B cell (primary cell): ENCODE results near the gene ARHGDIB. TPM values are rescaled to one million over a fixed set of nuclear protein-coding genes. Genes with fewer than 3 reads are reported as not detected.

Experiments
- ATAC-seq: fragments of 200-7000 bp; cut with Tn5 transposase; one replicate; pipeline ENCODE4 v1.10.0; 2021; ENCODE audit warnings: low read depth, mild to moderate bottlenecking, moderate number of reproducible peaks, moderate library complexity
- CTCF ChIA-PET: fragments of 350-600 bp; sonication (Branson Sonifier 250); formaldehyde crosslinking; loops from one replicate; lab custom pipeline; 2021; ENCODE audit warnings: antibody characterized with exemption, inconsistent platforms; lab: Charles Lee
- POLR2A ChIA-PET: fragments of 350-600 bp; sonication (Branson Sonifier 250); formaldehyde crosslinking; loops from one replicate; lab custom pipeline; 2021; ENCODE audit warnings: antibody characterized with exemption; lab: Charles Lee
- DNase-seq: peaks from one replicate; pipeline ENCODE4 v3.0.0; 2013
- H2AFZ ChIP-seq: 2 replicates; pipeline ENCODE4 v1.6.1; 2012; ENCODE audit warnings: mild to moderate bottlenecking, low read depth, low read length; ENCODE audit not compliant: insufficient read depth, poor library complexity, severe bottlenecking
- H3K27ac ChIP-seq, 2 donors: 1 replicate in 1 of 2; 2 replicates in 1 of 2; pipeline ENCODE4 v1.5.1; 2012 to 2013; ENCODE audit warnings: low read length in 2 of 2, mild to moderate bottlenecking in 2 of 2, moderate library complexity in 1 of 2
- H3K27me3 ChIP-seq, 4 experiments: fragments of 200-600 bp in 1 of 4; sonication (generic) in 1 of 4; replicated peaks in 1 of 4; 1 replicate in 2 of 4; 2 replicates in 2 of 4; pipeline versions ENCODE4 v1.6.1 to v1.7.0; 2013 to 2016; ENCODE audit warnings: low read length in 3 of 4, mild to moderate bottlenecking in 2 of 4, mixed read lengths in 1 of 4, moderate library complexity in 1 of 4; ENCODE audit not compliant: insufficient read depth in 4 of 4, control insufficient read depth in 3 of 4; ENCODE audit errors: control extremely low read depth in 1 of 4
- H3K36me3 ChIP-seq, 2 experiments: replicated peaks in 1 of 2; 1 replicate in 1 of 2; 2 replicates in 1 of 2; pipeline versions ENCODE4 v1.6.1 to v1.7.1; 2013; ENCODE audit warnings: low read length in 1 of 2; ENCODE audit not compliant: insufficient read depth in 2 of 2, control insufficient read depth in 1 of 2; ENCODE audit errors: control extremely low read depth in 1 of 2, extremely low read depth in 1 of 2
- H3K4me1 ChIP-seq, 2 donors: fragments of 200-600 bp in 1 of 2; sonication (generic) in 1 of 2; 1 replicate in 1 of 2; 2 replicates in 1 of 2; pipeline versions ENCODE4 v1.5.1 to v1.6.1; 2013 to 2017; ENCODE audit warnings: low read length in 2 of 2; ENCODE audit not compliant: control insufficient read depth in 2 of 2, insufficient read depth in 2 of 2
- H3K4me2 ChIP-seq: replicated peaks from 2 replicates; pipeline ENCODE3; 2012; ENCODE audit warnings: mild to moderate bottlenecking, low read depth, low read length; ENCODE audit not compliant: poor library complexity, severe bottlenecking
- H3K4me3 ChIP-seq, 5 experiments: fragments of 200-600 bp in 1 of 5; sonication (generic) in 1 of 5; 1 replicate in 3 of 5; 2 replicates in 2 of 5; pipeline versions ENCODE4 v1.5.1 to v1.7.0; 2011 to 2016; ENCODE audit warnings: low read length in 4 of 5, mild to moderate bottlenecking in 4 of 5, low read depth in 2 of 5, control low read depth in 1 of 5, moderate library complexity in 1 of 5; ENCODE audit not compliant: insufficient read depth in 1 of 5; ENCODE audit errors: control extremely low read depth in 1 of 5, extremely low read depth in 1 of 5
- H3K79me2 ChIP-seq: fragments of 200-600 bp; sonication (generic); one replicate; pipeline ENCODE4 v1.6.0; 2016; ENCODE audit warnings: low read length; ENCODE audit not compliant: control insufficient read depth, insufficient read depth
- H3K9ac ChIP-seq: fragments of 200-600 bp; sonication (generic); 2 replicates; pipeline ENCODE4 v1.6.1; 2017; ENCODE audit warnings: mild to moderate bottlenecking, low read length, moderate library complexity
- H3K9me3 ChIP-seq, 3 donors: one replicate each; pipeline versions ENCODE4 v1.6.1 to v1.7.1; 2013; ENCODE audit warnings: low read length in 2 of 3; ENCODE audit not compliant: control insufficient read depth in 2 of 3, insufficient read depth in 1 of 3; ENCODE audit errors: control extremely low read depth in 1 of 3
- H4K20me1 ChIP-seq: 2 replicates; pipeline ENCODE4 v1.6.0; 2012; ENCODE audit warnings: mild to moderate bottlenecking, low read length; ENCODE audit not compliant: insufficient read depth, control insufficient read depth, poor library complexity, severe bottlenecking
- H3K27ac Mint-ChIP-seq: one replicate; pipeline ENCODE4 v1.8.0; 2021; ENCODE audit warnings: mixed read lengths
- H3K27me3 Mint-ChIP-seq: one replicate; pipeline ENCODE4 v1.8.0; 2021; ENCODE audit warnings: mixed read lengths
- H3K4me1 Mint-ChIP-seq: one replicate; pipeline ENCODE4 v1.8.0; 2021; ENCODE audit warnings: mixed read lengths
- H3K4me3 Mint-ChIP-seq: one replicate; pipeline ENCODE4 v1.8.0; 2021; ENCODE audit warnings: mixed read lengths
- H3K9me3 Mint-ChIP-seq: one replicate; pipeline ENCODE4 v1.8.0; 2022; ENCODE audit warnings: mixed read lengths; ENCODE audit not compliant: insufficient read depth
- EZH2 ChIP-seq: IDR thresholded peaks from 2 replicates; pipeline ENCODE4 v1.6.1; 2012; ENCODE audit warnings: borderline replicate concordance, low read depth, mild to moderate bottlenecking, moderate library complexity, low read length; ENCODE audit not compliant: insufficient read depth, poor library complexity, severe bottlenecking
- WGBS: methylation state at CpG from one replicate; pipeline ENCODE4 v1.1.5; 2013; ENCODE audit warnings: missing lambda C conversion rate; ENCODE audit not compliant: insufficient coverage; 5-methylcytosine and 5-hydroxymethylcytosine counted together
- intact Hi-C: fragments of 100-400 bp; cut with micrococcal nuclease; formaldehyde crosslinking; loops from one replicate; pipeline ENCODE4 v1.10.0; 2022
- polyA plus RNA-seq: library from polyadenylated mRNA; depleted of rRNA; stranded (reverse); fragments of >200 nt; gene quantifications from 2 replicates; pipeline ENCODE4 v1.2.3, GENCODE V29; 2012
- total RNA-seq, 2 donors: library from RNA; stranded (reverse); fragments of 120-200 nt in 1 of 2; gene quantifications; 1 replicate in 1 of 2; 2 replicates in 1 of 2; pipeline versions ENCODE4 v1.2.3 to v1.2.4, GENCODE V29; 2013 to 2022
- TF ChIP-seq, protein P1 (sequence below): fragments of 200-600 bp; IDR thresholded peaks from one replicate; pipeline ENCODE4 v1.8.0; 2022; ENCODE audit warnings: antibody characterized with exemption, mild to moderate bottlenecking

The ARHGDIB gene
- total and polyA plus RNA-seq, 2 donors (not counting 1 experiment from before 2014, with no cell fraction given) = 514 to 826 TPM

DNA sequence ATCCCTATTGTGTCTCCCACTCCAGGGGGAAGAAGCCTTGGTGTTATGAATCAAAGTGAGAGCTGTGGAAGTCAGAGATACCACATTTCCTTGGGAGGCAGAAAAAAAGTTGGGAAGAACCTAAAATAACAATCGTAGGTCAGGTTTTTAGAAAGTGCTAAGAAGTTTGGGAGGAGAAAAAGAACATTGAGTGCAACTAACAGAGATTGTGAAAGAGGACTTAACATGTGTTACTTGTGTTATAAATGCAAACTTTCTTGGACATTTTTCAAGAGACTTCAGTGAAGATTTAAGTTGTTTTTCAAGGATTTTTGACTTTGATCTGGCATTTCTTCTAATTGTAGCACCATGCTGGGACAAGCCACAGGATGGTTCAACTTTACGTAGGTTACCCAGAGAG, 15.2 kb downstream of the ARHGDIB start:
- no peak for DNase-seq

More for the DNA sequence above, 15.2 kb downstream of the ARHGDIB start:
- ChIA-PET CTCF (interaction anchor here (0.8 to 1.3 kb wide), 2 partner anchors 13 to 98 kb away, joined by 4 read pairs; no protein-coding TSS in a partner anchor), POLR2A (no interaction called here)
- TF ChIP-seq, protein P1, sequence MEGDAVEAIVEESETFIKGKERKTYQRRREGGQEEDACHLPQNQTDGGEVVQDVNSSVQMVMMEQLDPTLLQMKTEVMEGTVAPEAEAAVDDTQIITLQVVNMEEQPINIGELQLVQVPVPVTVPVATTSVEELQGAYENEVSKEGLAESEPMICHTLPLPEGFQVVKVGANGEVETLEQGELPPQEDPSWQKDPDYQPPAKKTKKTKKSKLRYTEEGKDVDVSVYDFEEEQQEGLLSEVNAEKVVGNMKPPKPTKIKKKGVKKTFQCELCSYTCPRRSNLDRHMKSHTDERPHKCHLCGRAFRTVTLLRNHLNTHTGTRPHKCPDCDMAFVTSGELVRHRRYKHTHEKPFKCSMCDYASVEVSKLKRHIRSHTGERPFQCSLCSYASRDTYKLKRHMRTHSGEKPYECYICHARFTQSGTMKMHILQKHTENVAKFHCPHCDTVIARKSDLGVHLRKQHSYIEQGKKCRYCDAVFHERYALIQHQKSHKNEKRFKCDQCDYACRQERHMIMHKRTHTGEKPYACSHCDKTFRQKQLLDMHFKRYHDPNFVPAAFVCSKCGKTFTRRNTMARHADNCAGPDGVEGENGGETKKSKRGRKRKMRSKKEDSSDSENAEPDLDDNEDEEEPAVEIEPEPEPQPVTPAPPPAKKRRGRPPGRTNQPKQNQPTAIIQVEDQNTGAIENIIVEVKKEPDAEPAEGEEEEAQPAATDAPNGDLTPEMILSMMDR = no peak
- no peak for TF ChIP-seq EZH2
- H2AFZ ChIP-seq = no peak overlapping the region
- peak overlapping the region in 1 of 2 donors; percentile 94 for H3K27ac ChIP-seq
- peaks cover 48% of the 10 kb centered on the region for H3K4me1 Mint-ChIP-seq
- peaks cover 12 to 95% of the 10 kb centered on the region in 2 experiments for H3K36me3 ChIP-seq
- no peaks in the 10 kb centered on the region for H3K9me3 Mint-ChIP-seq
- no peaks in the 10 kb centered on the region for H3K27me3 ChIP-seq
- H4K20me1 ChIP-seq = peaks cover 49% of the 10 kb centered on the region
- whole genome bisulfite sequencing = 88% methylated on average over 2 of the region's 2 CpGs
- no peak for ATAC-seq
- intact Hi-C loops = loop anchor here (5.0 kb wide), 1 partner anchor 99 kb away; no protein-coding TSS in a partner anchor
- peak overlapping the region; percentile 79 for H3K27ac Mint-ChIP-seq
- no peak overlapping the region for H3K4me3 Mint-ChIP-seq
- H3K79me2 ChIP-seq = peaks cover 66% of the 10 kb centered on the region
- H3K9me3 ChIP-seq = no peaks in the 10 kb centered on the region
- no peak overlapping the region for H3K4me2 ChIP-seq
- no peaks in the 10 kb centered on the region for H3K27me3 Mint-ChIP-seq
- no peak overlapping the region for H3K4me3 ChIP-seq
- no peak overlapping the region for H3K9ac ChIP-seq
- H3K4me1 ChIP-seq = peaks cover 36 to 45% of the 10 kb centered on the region in 2 donors
